ENCODE measurements around the gene RCSD1. TPM values are rescaled to one million over a fixed set of nuclear protein-coding genes. Genes with fewer than 3 reads are reported as not detected.

The RCSD1 gene
- polyA plus RNA-seq, 5 donors = 19.8 to 21.3 (median 20.6) TPM

DNA sequence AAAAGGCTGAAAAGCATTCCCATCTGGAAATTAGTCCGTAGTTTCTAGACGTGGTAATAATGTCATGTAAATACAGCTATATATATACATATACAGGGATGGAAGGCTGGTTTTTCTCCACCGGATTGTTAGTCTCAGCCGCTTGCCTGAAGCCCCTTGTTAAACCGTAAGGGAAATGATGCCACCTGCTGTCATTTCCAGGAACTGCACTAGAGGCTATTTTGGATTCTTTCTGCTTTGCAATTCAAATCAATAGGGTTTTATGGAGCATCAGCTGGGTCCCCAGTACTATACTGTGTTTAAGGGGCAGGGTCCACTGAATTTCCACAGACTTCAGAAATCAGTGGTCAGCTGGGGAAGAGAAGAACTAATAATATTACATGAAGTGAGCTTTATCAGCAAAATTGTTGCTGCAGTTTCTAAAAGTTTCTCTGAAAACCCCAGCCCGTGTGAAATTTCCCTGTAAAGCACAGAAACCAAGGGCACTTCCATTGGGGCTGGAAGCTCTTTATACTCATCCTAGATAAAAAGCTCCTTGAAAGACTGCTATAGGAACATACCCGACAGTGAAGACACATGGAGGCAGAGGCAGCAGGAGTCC lies 58.0 kb downstream of the RCSD1 start:
- peak; percentile 57 to 76 for DNase-seq

DNA sequence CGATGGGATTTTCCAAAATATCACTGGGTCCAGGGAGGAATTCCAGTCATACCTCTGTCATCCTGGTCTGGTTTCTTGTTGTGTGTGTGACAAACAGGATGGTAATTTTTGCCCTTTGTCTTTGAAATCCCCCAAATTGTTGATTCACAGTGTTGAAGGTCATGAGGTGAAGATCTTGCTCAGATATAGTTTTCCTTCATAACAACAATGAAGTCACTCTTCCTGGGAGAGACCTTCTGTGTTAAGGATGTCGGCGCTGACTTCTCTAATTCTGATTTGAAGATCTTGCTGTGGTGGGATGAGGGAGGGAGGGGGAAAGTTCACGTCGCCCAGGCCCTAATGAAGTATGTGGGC lies 59.5 kb downstream of the RCSD1 start:
- no peak for DNase-seq

DNA sequence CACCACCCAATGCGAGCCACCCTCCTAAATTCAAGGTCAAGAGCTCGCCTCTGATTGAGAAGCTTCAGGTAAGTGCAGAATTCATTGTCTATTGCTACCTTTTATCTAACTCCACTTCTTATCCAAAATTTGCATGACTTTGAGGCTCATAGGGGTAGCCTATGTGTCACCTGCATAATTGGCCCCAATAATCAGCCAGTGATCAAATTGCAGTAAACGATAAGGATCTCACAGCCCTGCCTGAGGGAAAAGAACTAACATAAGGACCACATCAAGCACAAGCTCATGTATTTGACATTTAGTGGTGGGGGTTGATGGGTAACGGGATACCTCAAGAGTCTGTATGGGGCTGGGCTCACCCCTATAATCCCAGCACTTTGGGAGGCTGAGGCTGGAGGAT lies 60.0 kb downstream of the RCSD1 start:
- no peak for DNase-seq

DNA sequence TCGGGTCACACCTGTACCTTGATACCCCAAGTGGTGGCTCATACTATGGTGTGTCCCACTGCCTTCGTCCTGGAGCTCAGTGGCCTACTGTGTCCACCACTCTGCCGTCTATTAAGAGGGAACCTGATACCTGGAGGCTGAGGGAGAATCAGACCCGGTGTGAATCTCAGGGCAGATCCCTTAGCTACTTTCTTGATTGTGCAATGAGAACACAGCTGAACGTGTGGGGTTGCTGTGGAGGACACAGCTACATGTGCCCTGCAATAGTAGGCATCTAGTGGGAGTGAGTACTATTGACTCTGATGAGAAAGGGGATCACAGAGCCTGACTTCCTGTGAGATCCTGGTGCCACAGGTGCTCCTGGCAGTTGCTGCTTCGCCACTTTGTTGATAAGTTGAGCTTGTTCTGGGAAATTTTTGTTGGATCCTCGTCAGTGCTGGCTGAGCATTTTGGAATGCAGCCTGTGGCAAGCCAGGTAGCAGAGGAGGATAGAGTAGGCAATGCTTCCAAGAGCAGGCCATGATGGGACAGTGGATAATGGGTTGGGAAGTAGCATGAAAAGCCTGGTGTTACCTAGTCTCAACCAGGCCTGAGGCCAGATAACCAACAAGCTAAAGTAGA lies 63.5 kb downstream of the RCSD1 start:
- DNase-seq = no peak

DNA sequence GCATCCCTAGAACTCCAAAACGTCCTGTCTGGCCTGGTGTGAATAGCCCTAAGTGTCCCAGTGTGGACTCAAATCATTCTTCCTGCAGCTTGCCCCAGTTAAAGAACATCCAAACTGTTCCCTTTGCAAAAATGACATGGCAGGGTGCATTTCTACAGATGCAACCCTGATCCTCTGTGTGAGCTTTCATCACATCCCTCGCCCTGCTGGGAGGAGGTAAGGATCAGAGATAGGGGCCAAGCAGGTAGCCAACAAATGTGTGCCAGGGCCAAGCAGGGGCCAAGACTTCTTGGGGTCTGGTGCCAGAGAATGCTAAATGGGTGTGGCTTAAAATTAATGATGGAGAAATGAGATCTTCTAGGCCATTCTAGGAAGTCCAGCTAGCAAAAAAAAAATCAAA lies 64.7 kb downstream of the RCSD1 start:
- no peak for DNase-seq

DNA sequence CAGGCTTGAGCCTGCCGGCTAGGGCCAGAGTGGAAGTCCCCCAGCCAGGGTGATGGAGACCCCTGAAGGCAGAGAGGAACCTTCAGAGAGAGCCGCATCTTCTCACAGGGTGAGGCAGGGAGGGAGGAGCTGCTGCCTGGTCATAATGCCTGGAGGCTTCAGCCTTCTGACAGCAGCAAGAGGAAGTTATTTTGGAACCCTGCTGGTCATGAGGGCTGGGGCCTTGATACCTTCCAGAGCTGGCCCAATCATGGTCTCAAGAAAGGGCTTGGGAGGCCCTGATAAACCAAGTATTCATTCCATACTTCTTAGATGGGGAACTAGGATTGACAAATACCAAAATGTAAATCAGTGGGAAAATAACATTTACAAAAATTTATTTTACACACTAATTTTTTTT lies 65.1 kb downstream of the RCSD1 start:
- no peak for DNase-seq

DNA sequence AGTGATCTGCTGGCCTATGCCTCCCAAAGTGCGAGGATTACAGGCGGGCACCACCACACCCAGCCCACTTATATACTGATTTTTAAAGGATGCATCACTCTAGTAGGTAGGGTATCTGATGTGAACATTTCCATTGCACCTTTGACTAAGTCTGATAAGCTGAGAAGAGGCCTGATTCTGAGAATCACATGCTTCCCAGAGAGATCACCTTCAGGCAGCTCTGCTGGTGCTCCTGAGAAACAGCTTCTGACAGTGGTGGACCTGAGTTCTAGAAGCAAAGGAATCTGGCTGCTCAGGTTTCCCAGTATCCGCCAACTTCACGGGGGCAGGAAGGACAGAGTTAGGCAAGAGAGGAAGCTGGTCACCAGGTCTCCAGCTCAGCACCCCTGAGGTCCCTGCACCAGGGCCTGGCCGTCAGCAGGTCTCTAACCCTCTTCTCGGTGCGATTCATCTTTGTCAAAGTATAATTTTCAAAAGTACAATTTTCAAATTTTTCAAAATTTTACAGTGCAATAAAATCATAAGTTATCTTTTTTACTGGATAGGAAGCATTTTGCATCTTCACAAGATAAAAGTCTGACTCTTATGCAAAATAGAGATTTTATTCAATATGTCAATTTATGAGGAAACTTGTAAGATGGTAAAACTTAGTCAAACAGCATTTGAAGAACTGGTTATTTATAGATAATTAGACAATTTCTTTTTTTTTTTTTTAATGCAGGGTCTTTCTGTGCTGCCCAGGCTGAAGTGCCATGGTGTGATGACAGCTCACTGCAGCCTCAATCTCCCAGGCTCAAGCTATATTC lies 65.9 kb downstream of the RCSD1 start:
- DNase-seq = no peak

DNA sequence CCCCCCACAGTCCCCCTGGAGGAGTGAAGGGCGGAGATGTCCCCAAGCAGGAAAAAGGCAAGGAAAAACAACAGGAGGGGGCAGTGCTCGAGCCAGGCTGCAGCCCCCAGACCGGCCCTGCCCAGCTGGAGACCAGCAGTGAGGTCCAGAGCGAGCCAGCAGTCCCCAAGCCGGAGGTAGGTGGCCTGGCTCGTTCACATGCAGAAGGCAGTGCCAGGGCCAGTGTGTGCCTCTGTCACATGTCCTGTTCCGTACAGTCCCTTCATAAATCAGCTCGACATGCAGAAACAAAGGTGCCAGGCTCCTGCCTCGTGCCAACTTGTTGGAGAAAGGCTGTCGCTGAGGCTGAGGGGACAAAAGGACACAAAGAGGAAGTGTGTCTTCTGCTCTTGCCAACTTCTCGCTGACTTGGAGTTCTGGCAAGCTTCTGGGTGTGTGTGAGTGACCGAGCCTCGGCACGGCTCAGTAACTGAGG lies 67.7 kb downstream of the RCSD1 start:
- no peak for DNase-seq

DNA sequence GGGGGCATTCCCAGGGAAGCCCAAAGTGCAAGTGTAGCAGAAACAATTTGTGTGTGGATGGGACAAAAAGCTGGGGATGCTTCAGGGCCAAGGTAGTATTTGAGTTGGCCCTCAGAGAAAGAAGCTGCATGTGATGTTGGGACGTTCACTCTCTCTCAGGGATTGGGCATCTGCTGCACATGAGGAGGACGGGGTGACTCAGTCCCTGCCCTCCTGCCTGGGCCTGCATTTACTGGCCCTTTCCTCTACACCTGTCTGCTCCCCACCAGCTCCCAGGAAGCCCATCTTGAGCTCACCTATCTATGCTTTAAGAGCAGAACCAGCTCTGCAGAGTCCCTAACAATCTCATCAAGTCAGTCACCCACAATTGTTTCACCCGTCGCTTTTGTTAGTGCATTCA lies 68.3 kb downstream of the RCSD1 start:
- no peak for DNase-seq

DNA sequence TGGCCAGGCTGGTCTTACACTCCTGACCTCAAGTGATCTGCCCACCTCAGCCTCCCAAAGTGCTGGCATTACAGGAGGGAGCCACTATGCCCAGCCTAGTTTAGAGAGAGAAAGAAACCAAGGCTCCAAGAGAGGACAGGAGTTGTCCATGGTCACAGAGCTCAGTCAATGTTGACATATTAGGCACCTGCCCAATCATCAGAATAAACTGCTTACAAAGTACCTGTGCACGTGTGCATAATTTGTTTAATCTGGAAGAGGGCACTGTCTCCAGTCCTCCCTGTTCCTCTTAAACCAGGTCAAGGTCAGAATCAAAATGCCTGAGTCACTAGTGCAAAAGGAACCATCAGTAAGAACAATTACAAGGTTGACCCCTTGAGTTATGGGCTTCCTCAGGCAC lies 71.5 kb downstream of the RCSD1 start:
- no peak for DNase-seq

DNA sequence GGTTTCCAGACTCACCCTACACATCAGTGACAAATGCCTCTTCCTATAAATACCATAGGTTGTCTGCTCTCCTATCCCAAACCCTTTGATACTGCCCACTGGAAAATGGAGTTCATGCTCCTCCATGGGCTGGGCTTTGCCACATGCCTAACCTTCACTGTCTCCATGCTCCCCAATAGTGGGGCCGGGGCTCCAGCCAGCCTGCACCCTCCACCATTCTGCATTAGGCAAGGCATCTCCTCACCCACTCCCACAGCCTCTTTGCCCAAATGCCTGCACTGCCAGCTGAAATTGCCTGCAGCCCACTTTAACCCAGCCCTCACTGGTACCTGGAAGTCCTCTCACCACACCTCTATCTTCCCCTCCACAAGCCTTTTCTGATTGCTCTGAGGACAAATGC lies 73.5 kb downstream of the RCSD1 start:
- DNase-seq = no peak

DNA sequence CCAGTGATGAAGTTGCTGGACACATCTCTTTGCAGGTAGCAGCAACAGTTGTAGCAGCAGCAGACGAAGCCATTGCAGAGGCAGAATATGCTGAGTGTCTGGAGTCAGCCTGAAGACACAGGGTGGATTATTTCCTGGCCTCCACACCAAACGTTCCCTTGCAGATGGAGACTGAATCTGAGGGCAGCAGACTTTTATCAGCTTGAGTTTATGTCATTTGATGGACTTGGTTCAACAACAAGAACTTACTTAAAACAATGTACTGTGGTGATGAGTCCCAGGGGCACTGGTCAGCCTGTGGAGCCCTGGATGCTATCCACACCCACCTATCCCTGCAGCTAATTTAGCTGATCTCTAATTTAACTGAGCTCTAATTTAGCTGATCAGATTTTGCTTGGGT lies 74.7 kb downstream of the RCSD1 start:
- DNase-seq = no peak

DNA sequence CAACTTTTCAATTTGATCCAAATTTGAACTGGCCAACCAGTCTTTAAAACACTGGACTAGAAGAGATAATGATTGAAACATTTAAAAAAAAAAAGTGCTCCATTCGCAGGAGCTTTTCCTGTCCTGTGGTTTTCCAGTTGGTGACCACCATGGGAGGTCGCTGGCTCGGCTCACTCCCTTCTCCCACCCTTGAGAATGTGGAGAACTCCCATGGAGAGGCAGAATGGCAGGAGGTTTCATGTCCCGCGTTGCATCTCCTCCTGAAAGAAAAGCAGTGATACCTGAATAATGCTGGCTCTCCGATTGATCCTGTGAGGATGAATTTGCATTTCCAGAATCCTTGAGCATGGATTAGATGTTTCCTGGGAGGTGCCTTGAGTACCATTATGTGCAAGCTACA lies 75.2 kb downstream of the RCSD1 start:
- DNase-seq = no peak

DNA sequence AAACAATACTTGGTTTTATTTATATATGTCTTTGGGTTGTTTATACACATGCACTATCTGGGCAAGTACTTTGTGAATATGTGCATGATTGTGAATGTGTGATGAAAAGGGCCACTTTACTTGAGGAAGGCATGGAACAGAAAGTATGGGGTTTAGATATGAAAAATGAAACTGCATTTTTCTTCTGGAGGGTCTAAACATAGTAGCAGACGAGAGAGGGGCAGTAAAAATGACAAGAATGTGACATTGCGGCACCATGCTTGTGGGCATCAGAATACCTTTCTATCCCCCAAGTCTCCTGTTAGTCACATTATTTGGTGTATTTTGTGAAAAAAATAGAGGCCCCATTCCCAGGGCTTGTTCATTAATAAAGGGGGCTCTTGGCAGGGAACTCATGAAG lies 76.3 kb downstream of the RCSD1 start:
- no peak for DNase-seq

DNA sequence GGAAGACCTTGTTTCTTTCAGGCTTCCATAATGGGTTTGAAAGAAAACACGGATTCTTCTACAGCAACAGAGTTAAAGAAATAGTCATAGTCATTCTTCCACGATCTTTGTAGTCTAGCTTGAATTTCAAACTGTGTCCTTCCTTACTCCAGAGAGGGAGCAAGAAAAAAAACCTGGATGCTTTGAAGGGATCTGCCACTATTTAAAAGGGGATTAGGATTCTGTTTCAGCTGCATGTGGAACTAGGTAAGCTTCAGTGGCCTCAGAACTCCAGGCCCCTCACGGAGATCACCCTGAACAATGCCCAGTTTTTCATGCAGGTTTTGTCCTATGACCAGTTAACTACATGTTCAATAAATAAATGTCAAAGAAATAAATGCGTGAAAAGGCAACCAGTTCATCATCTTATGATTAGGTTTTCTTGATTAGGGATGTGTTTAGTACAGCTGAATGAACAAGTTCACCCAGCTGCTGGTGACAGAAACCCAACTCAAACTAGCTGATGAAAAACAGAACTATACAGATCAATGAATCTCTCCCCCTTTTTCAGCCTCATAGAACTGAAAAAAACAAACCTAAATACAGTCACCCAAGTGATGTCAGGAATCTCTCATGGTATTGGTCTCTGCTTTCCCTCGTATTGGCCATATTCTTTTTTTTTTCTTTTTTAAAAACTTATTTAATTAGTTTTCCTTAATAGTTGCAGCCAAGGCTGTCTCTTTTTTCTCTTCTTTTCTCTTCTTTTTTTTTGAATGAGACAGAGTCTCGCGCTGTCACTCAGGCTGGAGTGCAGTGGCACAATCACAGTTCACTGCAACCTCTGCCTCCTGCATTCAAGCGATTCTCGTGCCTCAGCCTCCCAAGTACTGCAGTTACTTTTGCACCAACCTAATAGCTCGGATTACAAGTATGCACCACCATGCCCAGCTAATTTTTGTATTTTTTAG lies 77.2 kb downstream of the RCSD1 start:
- no peak for DNase-seq

DNA sequence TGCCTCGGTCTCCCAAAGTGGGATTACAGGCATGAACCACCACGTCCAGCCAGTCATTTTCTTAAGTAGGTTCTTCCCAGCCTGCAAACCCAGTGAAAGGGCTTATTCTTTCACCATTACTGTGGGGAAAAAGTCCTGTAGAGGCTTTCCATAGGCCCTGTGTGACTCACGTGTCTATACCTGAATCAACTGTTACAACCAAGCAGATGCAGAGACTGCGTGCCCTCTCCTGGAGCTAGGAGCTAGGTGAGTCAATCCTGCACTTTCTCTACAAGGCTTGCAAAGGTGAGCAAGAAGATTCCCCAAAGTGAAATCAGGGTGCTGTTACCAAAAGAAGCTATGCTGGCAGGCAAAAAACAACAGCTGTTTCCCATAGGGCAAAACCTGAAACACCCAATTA lies 77.9 kb downstream of the RCSD1 start:
- DNase-seq = no peak

DNA sequence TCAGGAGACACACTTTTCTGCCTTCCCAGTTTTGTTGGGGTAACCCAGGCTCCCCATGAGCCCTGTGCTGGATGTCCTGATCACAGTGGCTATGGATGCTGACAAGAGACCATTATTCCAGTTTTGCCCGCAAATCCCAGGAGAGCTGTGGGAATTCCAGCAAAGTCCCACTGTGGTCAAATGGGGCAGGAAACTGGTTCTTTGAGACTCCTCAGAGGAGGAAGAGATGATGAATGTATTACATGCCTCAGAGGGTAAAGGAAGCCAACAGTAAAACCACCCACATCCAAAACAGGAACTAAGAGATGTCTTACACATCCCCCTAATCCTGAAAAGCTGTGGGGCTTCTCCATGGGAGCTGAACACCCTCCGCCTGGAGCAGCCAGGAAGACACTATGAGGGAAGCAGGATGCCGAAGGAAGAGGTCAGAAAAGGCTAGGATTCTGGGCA lies 78.9 kb downstream of the RCSD1 start:
- DNase-seq = no peak

DNA sequence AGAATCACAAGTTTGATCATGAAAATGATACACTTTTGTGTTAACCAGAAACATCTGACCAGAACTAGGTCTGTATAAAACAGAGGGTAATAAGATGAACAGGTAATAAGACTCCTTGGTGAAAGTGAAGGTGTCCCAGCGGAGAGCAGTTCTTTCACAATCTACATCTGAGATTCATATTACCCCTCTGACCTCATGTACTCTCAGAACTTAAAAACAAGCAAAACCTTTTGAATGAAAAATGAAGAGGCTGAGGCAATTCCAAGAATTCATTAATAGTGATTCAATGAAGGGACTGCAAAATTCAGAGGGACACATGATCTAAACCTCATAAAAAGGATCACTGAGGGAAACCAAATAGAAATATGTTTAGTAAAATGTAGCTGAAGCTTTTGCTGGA lies 80.8 kb downstream of the RCSD1 start:
- no peak for DNase-seq

DNA sequence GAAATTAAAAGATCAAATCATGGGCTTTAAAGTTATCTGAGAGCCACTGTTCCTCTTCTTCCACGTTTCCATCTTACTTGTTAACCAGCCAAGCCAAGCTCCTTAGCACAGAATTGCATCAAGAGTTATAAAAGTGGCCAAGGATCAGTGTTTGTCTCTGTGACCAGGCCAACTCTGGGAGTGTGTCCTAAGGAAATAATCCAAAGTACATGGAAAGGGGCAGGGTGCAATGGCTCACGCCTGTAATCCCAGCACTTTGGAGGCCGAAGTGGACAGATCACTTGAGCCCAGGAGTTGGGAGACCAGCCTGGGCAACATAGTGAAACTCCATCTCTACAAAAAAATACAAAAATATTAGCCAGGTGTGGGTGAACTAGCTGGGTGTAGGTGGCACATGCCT lies 81.8 kb downstream of the RCSD1 start:
- DNase-seq = no peak

DNA sequence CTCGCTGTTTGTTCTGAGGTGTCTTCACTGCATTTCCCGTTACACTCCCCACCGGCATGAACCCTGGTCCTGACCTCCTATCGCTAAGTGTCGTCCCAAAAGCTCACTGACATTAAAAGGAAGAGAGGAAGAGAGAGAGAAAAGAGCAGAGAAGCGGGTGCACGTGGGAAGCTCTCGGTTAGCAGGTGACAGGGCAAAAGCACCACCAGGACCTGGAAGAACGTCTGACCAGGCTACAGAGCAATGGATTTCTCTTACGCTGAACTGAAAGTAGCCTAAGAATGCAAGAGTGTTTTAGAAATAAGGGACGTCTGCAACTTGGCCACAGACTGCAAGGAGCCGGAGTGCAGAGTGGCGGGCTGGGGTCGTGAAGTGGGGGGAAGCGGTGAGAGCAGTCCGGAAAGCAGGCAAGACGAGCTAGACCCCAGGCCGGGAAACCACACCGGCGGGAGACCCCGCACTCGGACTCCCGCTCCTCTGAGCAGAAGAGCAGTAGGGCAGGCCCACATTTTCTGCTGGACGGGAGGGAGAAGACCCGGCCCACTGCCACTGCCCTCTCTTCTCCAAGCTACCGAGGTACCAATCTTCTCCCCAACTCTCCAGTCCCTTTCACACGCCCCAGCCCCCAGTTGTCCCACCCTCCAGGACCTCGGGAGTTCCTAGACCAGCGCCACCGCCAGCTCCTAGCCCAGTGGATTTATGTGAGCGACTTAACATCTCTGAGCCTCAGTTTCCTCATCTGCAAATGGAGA lies 83.5 kb downstream of the RCSD1 start:
- DNase-seq = peak; percentile 26 to 30

DNA sequence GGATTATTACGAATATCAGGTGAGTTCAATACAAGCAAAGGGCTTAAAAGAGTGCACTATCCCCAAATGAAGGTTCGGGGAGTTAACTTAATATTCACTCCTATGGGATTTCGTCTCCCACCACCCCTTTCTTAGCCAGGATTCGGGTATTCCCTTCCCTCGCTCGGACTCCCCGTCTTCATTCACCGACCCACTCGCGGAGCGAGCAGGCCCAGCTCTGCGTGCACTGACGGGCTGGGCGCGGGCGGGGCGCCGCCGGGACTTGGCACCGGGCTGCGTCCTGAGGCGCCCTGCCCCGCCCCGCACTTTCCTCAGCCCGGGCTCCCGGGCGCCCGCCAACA lies 84.0 kb downstream of the RCSD1 start:
- no peak for DNase-seq
